ENCODE data around the gene RPRD1B. TPM values are rescaled to one million over a fixed set of nuclear protein-coding genes. Genes with fewer than 3 reads are reported as not detected.

RPRD1B gene
- total RNA-seq, 1 experiment from 2014 or later: 112 TPM

GRCh38 chr20:38055294-38055693 is 21.7 kb downstream of the RPRD1B start:
- Histone ChIP-seq H3K9me3 (no peaks in the 10 kb centered on the region), H3K4me1 (peaks cover 27% of the 10 kb centered on the region), H3K27me3 (replicated peaks; ENCODE audit: control insufficient read depth, insufficient read depth, low read length) (no peaks in the 10 kb centered on the region), H3K4me3 (ENCODE audit: low read depth, low read length) (no peak overlapping the region), H3K36me3 (ENCODE audit: control insufficient read depth, insufficient read depth, low read length) (peaks cover 13% of the 10 kb centered on the region)
- H3K4me3 Mint-ChIP-seq (ENCODE audit: unreplicated experiment): no peak overlapping the region
- intact Hi-C loops (cut with micrococcal nuclease; ENCODE audit: unreplicated experiment): loop anchor here (10.0 kb wide), 1 partner anchor 240 kb away; no protein-coding TSS in a partner anchor
- BruUV-seq (replicated peaks): no TSS peak
- H3K36me3 Mint-ChIP-seq (ENCODE audit: insufficient read depth, unreplicated experiment): peaks cover 28% of the 10 kb centered on the region
- H3K4me1 Mint-ChIP-seq (ENCODE audit: low read depth, unreplicated experiment): peaks cover 17% of the 10 kb centered on the region
- CTCF ChIA-PET: interaction anchor here (0.7 kb wide), 1 partner anchor 166 kb away, joined by 3 read pairs; no protein-coding TSS in a partner anchor
- no peaks in the 10 kb centered on the region for H3K27me3 Mint-ChIP-seq (ENCODE audit: insufficient read depth, unreplicated experiment)
- H3K27ac Mint-ChIP-seq (ENCODE audit: unreplicated experiment): no peak overlapping the region
- POLR2A ChIA-PET: no interaction called here
- TF ChIP-seq, protein P1, sequence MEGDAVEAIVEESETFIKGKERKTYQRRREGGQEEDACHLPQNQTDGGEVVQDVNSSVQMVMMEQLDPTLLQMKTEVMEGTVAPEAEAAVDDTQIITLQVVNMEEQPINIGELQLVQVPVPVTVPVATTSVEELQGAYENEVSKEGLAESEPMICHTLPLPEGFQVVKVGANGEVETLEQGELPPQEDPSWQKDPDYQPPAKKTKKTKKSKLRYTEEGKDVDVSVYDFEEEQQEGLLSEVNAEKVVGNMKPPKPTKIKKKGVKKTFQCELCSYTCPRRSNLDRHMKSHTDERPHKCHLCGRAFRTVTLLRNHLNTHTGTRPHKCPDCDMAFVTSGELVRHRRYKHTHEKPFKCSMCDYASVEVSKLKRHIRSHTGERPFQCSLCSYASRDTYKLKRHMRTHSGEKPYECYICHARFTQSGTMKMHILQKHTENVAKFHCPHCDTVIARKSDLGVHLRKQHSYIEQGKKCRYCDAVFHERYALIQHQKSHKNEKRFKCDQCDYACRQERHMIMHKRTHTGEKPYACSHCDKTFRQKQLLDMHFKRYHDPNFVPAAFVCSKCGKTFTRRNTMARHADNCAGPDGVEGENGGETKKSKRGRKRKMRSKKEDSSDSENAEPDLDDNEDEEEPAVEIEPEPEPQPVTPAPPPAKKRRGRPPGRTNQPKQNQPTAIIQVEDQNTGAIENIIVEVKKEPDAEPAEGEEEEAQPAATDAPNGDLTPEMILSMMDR (IDR thresholded peaks at IDR 0.05; ENCODE audit: insufficient read depth in 1 of 2, low read depth in 1 of 2, low read length in 1 of 2, severe bottlenecking in 1 of 2, unreplicated experiment in 1 of 2): no peak
- DNase-seq: no peak
- H3K9me3 Mint-ChIP-seq (ENCODE audit: unreplicated experiment): no peaks in the 10 kb centered on the region

DNA sequence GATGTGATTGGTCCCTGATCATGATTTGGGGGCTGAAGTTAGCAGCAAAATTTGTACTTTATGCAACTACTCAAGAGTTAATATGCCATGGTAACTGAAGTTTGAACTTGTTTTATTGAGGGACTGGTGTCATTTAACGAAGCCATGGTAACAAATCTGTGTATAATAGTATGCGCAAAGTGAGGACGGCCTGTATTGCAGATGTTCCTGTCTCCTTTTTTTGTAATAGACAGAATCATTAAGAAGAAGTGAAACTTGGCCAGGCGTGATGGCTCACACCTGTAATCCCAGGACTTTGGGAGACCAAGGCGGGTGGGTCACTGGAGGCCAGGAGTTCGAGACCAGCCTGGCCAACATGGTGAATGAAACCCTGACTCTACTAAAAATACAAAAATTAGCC is 22.3 kb downstream of the RPRD1B start:
- TF ChIP-seq, protein P1 (IDR thresholded peaks at IDR 0.05; ENCODE audit: insufficient read depth in 1 of 2, low read depth in 1 of 2, low read length in 1 of 2, severe bottlenecking in 1 of 2, unreplicated experiment in 1 of 2): no peak

GRCh38 chr20:38057351-38057972 is 23.9 kb downstream of the RPRD1B start:
- H3K36me3 Mint-ChIP-seq (ENCODE audit: insufficient read depth, unreplicated experiment): peaks cover 17% of the 10 kb centered on the region
- H3K27ac Mint-ChIP-seq (ENCODE audit: unreplicated experiment): no peak overlapping the region
- peaks cover 21% of the 10 kb centered on the region for H3K4me1 ChIP-seq
- no TSS peak for BruUV-seq (replicated peaks)
- intact Hi-C loops (cut with micrococcal nuclease; ENCODE audit: unreplicated experiment): loop anchor here (1.0 to 10.0 kb wide), 6 partner anchors 15 to 265 kb away; partner anchors contain the start of gene TGM2
- no peak overlapping the region for H3K4me3 ChIP-seq (ENCODE audit: low read depth, low read length)
- H3K9me3 Mint-ChIP-seq (ENCODE audit: unreplicated experiment): no peaks in the 10 kb centered on the region
- ChIA-PET CTCF (interaction anchor here (0.6 to 2.2 kb wide), 46 partner anchors 8 to 493 kb away, joined by 3 to 102 read pairs (median 5); partner anchors contain the start of genes RALGAPB, RPRD1B and TTI1), POLR2A (interaction anchor here (0.6 to 0.7 kb wide), 3 partner anchors 71 to 349 kb away, joined by 3 to 14 read pairs (median 3); no protein-coding TSS in a partner anchor)
- TF ChIP-seq, protein P1 (IDR thresholded peaks at IDR 0.05; ENCODE audit: insufficient read depth in 1 of 2, low read depth in 1 of 2, low read length in 1 of 2, severe bottlenecking in 1 of 2, unreplicated experiment in 1 of 2): peak; percentile 98 to 100
- H3K36me3 ChIP-seq (ENCODE audit: control insufficient read depth, insufficient read depth, low read length): peaks cover 20% of the 10 kb centered on the region
- peaks cover 13% of the 10 kb centered on the region for H3K4me1 Mint-ChIP-seq (ENCODE audit: low read depth, unreplicated experiment)
- no peaks in the 10 kb centered on the region for H3K27me3 ChIP-seq (replicated peaks; ENCODE audit: control insufficient read depth, insufficient read depth, low read length)
- no peak overlapping the region for H3K4me3 Mint-ChIP-seq (ENCODE audit: unreplicated experiment)
- no peaks in the 10 kb centered on the region for H3K27me3 Mint-ChIP-seq (ENCODE audit: insufficient read depth, unreplicated experiment)
- H3K9me3 ChIP-seq: no peaks in the 10 kb centered on the region
- DNase-seq: peak; percentile 90 to 94

More for the DNA sequence above, 22.3 kb downstream of the RPRD1B start:
- Mint-ChIP-seq H3K27me3 (ENCODE audit: insufficient read depth, unreplicated experiment) (no peaks in the 10 kb centered on the region), H3K27ac (ENCODE audit: unreplicated experiment) (no peak overlapping the region), H3K36me3 (ENCODE audit: insufficient read depth, unreplicated experiment) (peaks cover 24% of the 10 kb centered on the region), H3K9me3 (ENCODE audit: unreplicated experiment) (no peaks in the 10 kb centered on the region), H3K4me1 (ENCODE audit: low read depth, unreplicated experiment) (peaks cover 13% of the 10 kb centered on the region), H3K4me3 (ENCODE audit: unreplicated experiment) (no peak overlapping the region)
- DNase-seq: no peak
- Histone ChIP-seq H3K4me3 (ENCODE audit: low read depth, low read length) (no peak overlapping the region), H3K36me3 (ENCODE audit: control insufficient read depth, insufficient read depth, low read length) (peaks cover 14% of the 10 kb centered on the region), H3K9me3 (no peaks in the 10 kb centered on the region), H3K4me1 (peaks cover 22% of the 10 kb centered on the region), H3K27me3 (replicated peaks; ENCODE audit: control insufficient read depth, insufficient read depth, low read length) (no peaks in the 10 kb centered on the region)
- BruUV-seq (replicated peaks): no TSS peak
- intact Hi-C loops (cut with micrococcal nuclease; ENCODE audit: unreplicated experiment): loop anchor here (2.0 to 10.0 kb wide), 3 partner anchors 17 to 267 kb away; no protein-coding TSS in a partner anchor
- POLR2A ChIA-PET: no interaction called here
- CTCF ChIA-PET: interaction anchor here (0.7 to 0.8 kb wide), 2 partner anchors 165 kb away, joined by 3 to 4 read pairs; no protein-coding TSS in a partner anchor
